HG03432 (cell line): ENCODE data around the gene CLMN.

Source experiments
- ATAC-seq: cut with Tn5 transposase; IDR thresholded peaks from one replicate; pipeline ENCODE4 v1.9.1; 2021; ENCODE audit warnings: mild to moderate bottlenecking, moderate library complexity; ENCODE audit not compliant: unreplicated experiment

CLMN gene

GRCh38 chr14:95264271-95264973 lies 55.3 kb downstream of the CLMN start:
- no peak for ATAC-seq

GRCh38 chr14:95263527-95264231 lies 56.0 kb downstream of the CLMN start:
- no peak for ATAC-seq

- ATAC-seq: no peak
Observed at GRCh38 chr14:95262511-95262891, 57.2 kb downstream of the CLMN start.

- no peak for ATAC-seq
Observed at GRCh38 chr14:95261616-95262510, 57.8 kb downstream of the CLMN start.

- ATAC-seq: no peak
Observed at GRCh38 chr14:95260537-95261361, 59.0 kb downstream of the CLMN start.

GRCh38 chr14:95258754-95259593 lies 60.7 kb downstream of the CLMN start:
- no peak for ATAC-seq

GRCh38 chr14:95258156-95258555 lies 61.6 kb downstream of the CLMN start:
- no peak for ATAC-seq

- ATAC-seq: no peak
Observed at GRCh38 chr14:95257521-95257920, 62.2 kb downstream of the CLMN start.

GRCh38 chr14:95256776-95257060 lies 63.0 kb downstream of the CLMN start:
- no peak for ATAC-seq

- ATAC-seq: no peak
Observed at GRCh38 chr14:95256002-95256775, 63.5 kb downstream of the CLMN start.

- ATAC-seq: no peak
Observed at GRCh38 chr14:95255487-95255886, 64.2 kb downstream of the CLMN start.

- no peak for ATAC-seq
Observed at GRCh38 chr14:95255013-95255412, 64.7 kb downstream of the CLMN start.

- ATAC-seq: no peak
Observed at GRCh38 chr14:95254288-95254687, 65.4 kb downstream of the CLMN start.

- ATAC-seq: no peak
Observed at GRCh38 chr14:95253039-95253630, 66.6 kb downstream of the CLMN start.

- ATAC-seq: no peak
Observed at GRCh38 chr14:95252219-95252618, 67.5 kb downstream of the CLMN start.

GRCh38 chr14:95250936-95251335 lies 68.8 kb downstream of the CLMN start:
- ATAC-seq: no peak

- ATAC-seq: no peak
Observed at GRCh38 chr14:95250140-95250769, 69.5 kb downstream of the CLMN start.

GRCh38 chr14:95248432-95248831 lies 71.3 kb downstream of the CLMN start:
- no peak for ATAC-seq
